Upper lobe of left lung (tissue), 6 donors: Measurements from ENCODE around the gene EIF4EBP2. TPM values are rescaled to one million over a fixed set of nuclear protein-coding genes. Genes with fewer than 3 reads are reported as not detected.
A peak's percentile ranks its signal among the peaks of the same experiment; 100 is the strongest.

Experiments used
- ATAC-seq, 2 donors: fragments of 200-7000 bp; cut with Tn5 transposase; one replicate each; pipeline ENCODE4 v1.9.1; 2022; ENCODE audit warnings: mild to moderate bottlenecking in 2 of 2, moderate library complexity in 2 of 2; ENCODE audit not compliant: low FRiP score in 2 of 2
- DNase-seq, 2 donors: peaks; one replicate each; pipeline ENCODE4 v3.0.0-alpha.2; 2019 to 2020
- H3K27ac ChIP-seq, 4 donors: fragments of 200-600 bp; sonication (generic); one replicate each; pipeline ENCODE4 v1.5.1; 2016 to 2019
- H3K27me3 ChIP-seq, 4 donors: fragments of 200-600 bp; sonication (generic); one replicate each; pipeline ENCODE4 v1.5.1; 2017 to 2019
- H3K36me3 ChIP-seq, 4 donors: fragments of 200-600 bp; sonication (generic); one replicate each; pipeline ENCODE4 v1.5.1; 2016 to 2019
- H3K4me1 ChIP-seq, 4 donors: fragments of 200-600 bp; sonication (generic); one replicate each; pipeline ENCODE4 v1.5.1; 2018 to 2019
- H3K4me3 ChIP-seq, 4 donors: fragments of 200-600 bp; sonication (generic); one replicate each; pipeline ENCODE4 v1.5.1; 2017 to 2019; ENCODE audit warnings: mild to moderate bottlenecking in 2 of 4, moderate library complexity in 1 of 4
- H3K9me3 ChIP-seq, 4 donors: fragments of 200-600 bp; sonication (generic); one replicate each; pipeline ENCODE4 v1.5.1; 2018 to 2019
- EP300 ChIP-seq, 4 donors: sonication (generic); formaldehyde crosslinking; IDR thresholded peaks; one replicate each; pipeline ENCODE4 v1.5.1; 2017; ENCODE audit warnings: antibody characterized with exemption in 4 of 4, control low read depth in 2 of 4
- POLR2A ChIP-seq, 4 donors: fragments of 450-650 bp; IDR thresholded peaks; one replicate each; pipeline ENCODE4 v1.5.1; 2016 to 2017; ENCODE audit warnings: antibody characterized with exemption in 4 of 4, mild to moderate bottlenecking in 2 of 4
- POLR2AphosphoS5 ChIP-seq, 2 donors: sonication (generic); formaldehyde crosslinking; IDR thresholded peaks; one replicate each; pipeline ENCODE4 v1.5.1; 2017; ENCODE audit warnings: antibody characterized with exemption in 2 of 2
- WGBS, 2 donors: methylation state at CpG; one replicate each; pipeline ENCODE4 v1.1.5; 2017 to 2018; 5-methylcytosine and 5-hydroxymethylcytosine counted together
- total RNA-seq, 6 donors: library from RNA; depleted of rRNA in 4 of 6; stranded (reverse); fragments of >200 nt in 4 of 6; gene quantifications; one replicate each; pipeline versions ENCODE4 v1.1.0 to v1.2.1, GENCODE V29; 2016 to 2021
- TF ChIP-seq, protein P1 (sequence below), 6 experiments: fragments of 450-650 bp in 4 of 6; fragments of 200-600 bp in 2 of 6; sonication (generic) in 2 of 6; IDR thresholded peaks; one replicate each; pipeline ENCODE4 v1.5.1; 2016 to 2019; ENCODE audit warnings: antibody characterized with exemption in 6 of 6
- donor health status: DM: no; HTN: no; CAD: no; lungs with moderate emphysema.
- donor health status: DM: no; HTN: yes; CAD: no; lungs with severe emphysema.

The EIF4EBP2 gene
- total RNA-seq, 6 donors from 2014 or later = 36.3 to 85.1 (median 58.9) TPM

DNA sequence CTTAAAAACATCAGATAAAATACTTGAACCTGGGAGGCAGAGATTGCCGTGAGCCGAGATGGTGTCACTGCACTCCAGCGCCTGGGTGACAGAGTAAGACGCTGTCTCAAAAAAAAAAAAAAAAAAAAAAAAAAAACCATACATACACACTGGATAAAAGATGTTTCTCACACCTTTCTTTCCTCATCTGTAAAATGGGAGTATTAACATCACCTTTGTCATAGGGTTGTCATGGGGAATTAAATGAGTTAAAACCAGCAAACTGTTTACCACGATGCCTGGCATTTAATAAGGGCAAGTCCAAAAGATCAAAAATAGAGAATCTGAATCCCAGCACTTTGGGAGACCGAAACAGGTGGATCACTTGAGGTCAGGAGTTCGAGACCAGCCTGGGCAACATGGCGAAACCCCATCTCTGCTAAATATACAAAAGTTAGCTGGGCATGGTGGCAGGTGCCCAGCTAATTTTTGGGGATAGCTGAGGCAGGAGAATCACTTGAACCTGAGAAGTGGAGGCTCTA is 34.4 kb upstream of the EIF4EBP2 start:
- 79 to 90% methylated on average over 8 of the region's 8 CpGs for WGBS, 2 donors
- no peak for ATAC-seq
- no peaks in the 10 kb centered on the region for H3K27me3 ChIP-seq
- no peak overlapping the region for H3K27ac ChIP-seq
- H3K4me1 ChIP-seq = peaks cover 2 to 4% (median 3%) of the 10 kb centered on the region in 4 donors
- no peak overlapping the region for H3K4me3 ChIP-seq
- H3K9me3 ChIP-seq = no peaks in the 10 kb centered on the region
- no peak for TF ChIP-seq EP300 (IDR thresholded peaks at IDR 0.05)
- no peak for TF ChIP-seq POLR2AphosphoS5 (IDR thresholded peaks at IDR 0.05)
- TF ChIP-seq, protein P1, sequence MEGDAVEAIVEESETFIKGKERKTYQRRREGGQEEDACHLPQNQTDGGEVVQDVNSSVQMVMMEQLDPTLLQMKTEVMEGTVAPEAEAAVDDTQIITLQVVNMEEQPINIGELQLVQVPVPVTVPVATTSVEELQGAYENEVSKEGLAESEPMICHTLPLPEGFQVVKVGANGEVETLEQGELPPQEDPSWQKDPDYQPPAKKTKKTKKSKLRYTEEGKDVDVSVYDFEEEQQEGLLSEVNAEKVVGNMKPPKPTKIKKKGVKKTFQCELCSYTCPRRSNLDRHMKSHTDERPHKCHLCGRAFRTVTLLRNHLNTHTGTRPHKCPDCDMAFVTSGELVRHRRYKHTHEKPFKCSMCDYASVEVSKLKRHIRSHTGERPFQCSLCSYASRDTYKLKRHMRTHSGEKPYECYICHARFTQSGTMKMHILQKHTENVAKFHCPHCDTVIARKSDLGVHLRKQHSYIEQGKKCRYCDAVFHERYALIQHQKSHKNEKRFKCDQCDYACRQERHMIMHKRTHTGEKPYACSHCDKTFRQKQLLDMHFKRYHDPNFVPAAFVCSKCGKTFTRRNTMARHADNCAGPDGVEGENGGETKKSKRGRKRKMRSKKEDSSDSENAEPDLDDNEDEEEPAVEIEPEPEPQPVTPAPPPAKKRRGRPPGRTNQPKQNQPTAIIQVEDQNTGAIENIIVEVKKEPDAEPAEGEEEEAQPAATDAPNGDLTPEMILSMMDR (IDR thresholded peaks at IDR 0.05) = no peak
- no peak for TF ChIP-seq POLR2A (IDR thresholded peaks at IDR 0.05)
- no peak for DNase-seq
- H3K36me3 ChIP-seq = no peaks in the 10 kb centered on the region

DNA sequence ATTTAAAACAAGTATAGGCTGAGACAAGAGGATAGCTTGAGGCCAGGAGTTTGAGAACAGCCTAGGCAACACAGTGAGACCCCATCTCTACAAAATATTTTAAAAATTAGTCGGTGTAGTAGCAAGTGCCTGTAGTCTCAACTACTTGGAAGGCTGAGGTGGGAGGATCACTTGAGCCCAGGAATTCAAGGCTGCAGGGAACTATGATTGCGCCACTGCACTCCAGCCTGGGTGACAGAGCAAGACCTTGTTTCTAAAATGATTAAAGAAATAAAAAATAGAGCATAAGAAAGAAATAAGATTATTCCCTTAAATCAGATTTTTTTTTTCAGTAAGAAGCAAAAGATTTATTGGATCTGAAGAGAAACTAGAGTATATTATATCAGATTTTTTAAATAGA is 33.2 kb upstream of the EIF4EBP2 start:
- no peaks in the 10 kb centered on the region for H3K4me1 ChIP-seq
- ATAC-seq (no peak), DNase-seq (peak in 1 of 2 donors; percentile 55)
- TF ChIP-seq EP300 (IDR thresholded peaks at IDR 0.05) = no peak
- TF ChIP-seq, protein P1 (IDR thresholded peaks at IDR 0.05) = no peak
- no peak for TF ChIP-seq POLR2AphosphoS5 (IDR thresholded peaks at IDR 0.05)
- TF ChIP-seq POLR2A (IDR thresholded peaks at IDR 0.05) = no peak
- H3K36me3 ChIP-seq = no peaks in the 10 kb centered on the region
- no peak overlapping the region for H3K4me3 ChIP-seq
- H3K9me3 ChIP-seq = no peaks in the 10 kb centered on the region
- WGBS, 2 donors = 80 to 81% methylated on average over 2 of the region's 2 CpGs
- H3K27me3 ChIP-seq = no peaks in the 10 kb centered on the region
- no peak overlapping the region for H3K27ac ChIP-seq

DNA sequence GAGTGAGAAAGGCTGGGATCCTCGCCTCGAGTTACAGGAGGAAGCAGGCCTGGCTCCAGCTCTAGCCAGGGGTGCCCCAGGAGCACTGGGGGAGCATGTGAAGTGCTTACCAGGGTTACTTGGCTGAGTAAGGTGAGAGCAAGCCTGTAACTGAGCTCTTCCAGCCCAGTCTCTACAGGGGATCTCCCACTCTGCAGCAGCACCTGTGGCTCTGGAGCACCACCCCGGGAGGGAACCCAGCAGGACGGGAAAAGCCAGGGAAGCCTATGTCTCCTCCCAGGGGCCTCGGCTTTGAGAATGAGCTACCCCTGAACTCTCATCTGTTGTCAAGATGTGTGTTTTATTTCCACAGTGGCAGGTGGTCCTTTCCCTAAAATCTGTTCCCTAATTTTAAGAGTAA is 32.1 kb upstream of the EIF4EBP2 start:
- DNase-seq = no peak

DNA sequence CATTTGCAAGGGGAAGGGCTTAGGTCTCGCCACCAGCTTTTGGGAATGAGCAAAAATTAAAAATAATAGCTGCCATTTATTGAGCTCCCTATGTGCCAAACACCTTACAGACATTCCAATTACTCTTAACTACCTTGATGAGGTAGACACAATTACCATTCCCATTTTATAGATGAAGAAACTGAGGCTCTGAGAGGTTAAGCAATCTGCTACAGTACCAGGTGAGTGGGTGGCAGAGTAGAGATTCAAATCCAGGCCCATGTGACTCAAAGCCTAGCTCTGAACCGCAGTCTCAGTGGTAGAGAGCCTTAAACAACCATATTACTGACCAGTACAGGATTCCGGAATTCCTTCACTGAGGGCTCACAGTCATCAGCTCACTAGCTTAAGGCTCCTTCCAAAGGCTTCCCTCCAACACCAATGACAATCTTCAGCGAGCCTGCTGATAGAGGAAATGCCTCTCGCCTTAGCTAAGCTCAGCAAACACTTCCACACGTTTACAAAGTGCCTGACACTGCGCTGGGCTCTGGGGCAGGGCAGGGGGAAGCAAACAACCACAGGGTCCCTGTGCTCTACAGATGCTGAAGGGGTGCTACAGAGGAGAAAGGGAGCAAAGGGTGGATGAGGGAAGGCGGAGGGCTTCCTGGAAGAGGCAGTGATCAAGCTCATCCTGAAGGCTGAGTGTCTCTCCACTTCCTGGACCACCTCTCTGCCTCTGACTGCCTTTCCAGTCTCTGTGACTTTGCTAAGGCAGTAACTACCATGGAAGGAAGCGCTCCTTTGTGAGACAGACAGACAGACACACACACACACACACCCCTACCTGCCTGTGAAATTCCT is 28.9 kb upstream of the EIF4EBP2 start:
- Histone ChIP-seq H3K4me1 (no peaks in the 10 kb centered on the region), H3K4me3 (no peak overlapping the region), H3K36me3 (no peaks in the 10 kb centered on the region), H3K9me3 (peaks cover 0 to 8% (median 2%) of the 10 kb centered on the region in 4 donors), H3K27ac (no peak overlapping the region), H3K27me3 (no peaks in the 10 kb centered on the region)
- no peak for ATAC-seq
- TF ChIP-seq POLR2A (IDR thresholded peaks at IDR 0.05) (no peak), EP300 (IDR thresholded peaks at IDR 0.05) (no peak), POLR2AphosphoS5 (IDR thresholded peaks at IDR 0.05) (no peak)
- TF ChIP-seq, protein P1 (IDR thresholded peaks at IDR 0.05) = no peak
- whole genome bisulfite sequencing, 2 donors = 70 to 71% methylated on average over 9 of the region's 9 CpGs
- DNase-seq = no peak

More for the DNA sequence above, 32.1 kb upstream of the EIF4EBP2 start:
- Histone ChIP-seq H3K4me1 (no peaks in the 10 kb centered on the region), H3K36me3 (no peaks in the 10 kb centered on the region), H3K27me3 (no peaks in the 10 kb centered on the region), H3K4me3 (no peak overlapping the region), H3K9me3 (no peaks in the 10 kb centered on the region), H3K27ac (no peak overlapping the region)
- TF ChIP-seq, protein P1 (IDR thresholded peaks at IDR 0.05) = no peak
- no peak for TF ChIP-seq EP300 (IDR thresholded peaks at IDR 0.05)
- no peak for TF ChIP-seq POLR2A (IDR thresholded peaks at IDR 0.05)
- no peak for TF ChIP-seq POLR2AphosphoS5 (IDR thresholded peaks at IDR 0.05)
- ATAC-seq = no peak
- 38 to 54% methylated on average over 5 of the region's 5 CpGs for WGBS, 2 donors
